HG02763 (cell line): ENCODE measurements around the gene NSUN6.

Source experiments
- ATAC-seq: cut with Tn5 transposase; IDR thresholded peaks from one replicate; pipeline ENCODE4 v1.9.1; 2021; ENCODE audit warnings: mild to moderate bottlenecking, moderate library complexity; ENCODE audit not compliant: unreplicated experiment

NSUN6 gene

GRCh38 chr10:18565006-18565405, 86.4 kb downstream of the NSUN6 start:
- ATAC-seq, result no peak

GRCh38 chr10:18563003-18563726, 88.2 kb downstream of the NSUN6 start:
- no peak for ATAC-seq

DNA sequence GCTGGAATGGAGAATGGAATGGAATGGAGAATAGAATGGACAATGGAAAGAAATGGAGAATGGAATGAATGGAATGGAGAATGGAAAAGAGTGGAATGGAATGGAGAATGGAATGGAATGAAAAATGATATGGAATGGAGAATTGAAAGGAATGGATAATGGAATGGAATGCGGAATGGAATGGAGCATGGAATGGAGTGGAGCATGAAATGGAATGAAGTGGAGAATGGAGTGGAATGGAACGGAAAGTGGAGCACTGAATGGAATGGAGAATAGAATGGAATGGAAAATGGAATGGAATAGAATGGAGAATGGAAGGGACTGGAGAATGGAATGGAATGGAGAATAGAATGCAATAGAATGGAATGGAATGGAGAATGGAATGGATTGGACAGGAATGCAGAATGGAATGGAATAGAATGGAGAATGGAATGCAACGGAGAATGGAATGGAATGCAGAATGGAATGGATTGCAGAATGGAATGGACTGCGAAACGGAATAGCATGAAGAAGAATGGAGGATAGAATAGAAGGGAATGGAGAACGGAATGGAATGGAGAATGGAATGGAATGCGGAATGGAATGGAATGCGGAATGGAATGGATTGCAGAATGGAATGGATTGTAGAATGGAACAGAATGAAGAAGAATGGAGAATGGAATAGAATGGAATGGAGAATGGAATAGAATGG, 89.4 kb downstream of the NSUN6 start:
- ATAC-seq, result no peak

DNA sequence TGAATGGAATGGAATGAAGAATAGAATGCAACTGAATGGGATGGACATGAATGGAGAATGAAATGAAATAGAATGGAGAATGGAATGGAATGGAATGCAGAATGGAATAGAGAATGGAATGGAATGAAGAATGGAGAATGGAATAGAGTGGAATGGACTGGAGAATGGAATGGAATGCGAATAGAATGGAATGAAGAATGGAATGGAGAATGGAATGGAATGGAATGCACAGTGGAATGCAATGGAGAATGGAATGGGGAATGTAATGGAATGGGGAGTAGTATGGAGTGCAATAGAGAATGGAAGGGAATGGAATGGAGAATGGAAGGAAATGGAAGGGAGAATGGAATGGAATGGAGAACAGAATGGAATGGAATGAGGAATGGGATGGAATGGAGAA, 93.4 kb downstream of the NSUN6 start:
- ATAC-seq, result no peak

DNA sequence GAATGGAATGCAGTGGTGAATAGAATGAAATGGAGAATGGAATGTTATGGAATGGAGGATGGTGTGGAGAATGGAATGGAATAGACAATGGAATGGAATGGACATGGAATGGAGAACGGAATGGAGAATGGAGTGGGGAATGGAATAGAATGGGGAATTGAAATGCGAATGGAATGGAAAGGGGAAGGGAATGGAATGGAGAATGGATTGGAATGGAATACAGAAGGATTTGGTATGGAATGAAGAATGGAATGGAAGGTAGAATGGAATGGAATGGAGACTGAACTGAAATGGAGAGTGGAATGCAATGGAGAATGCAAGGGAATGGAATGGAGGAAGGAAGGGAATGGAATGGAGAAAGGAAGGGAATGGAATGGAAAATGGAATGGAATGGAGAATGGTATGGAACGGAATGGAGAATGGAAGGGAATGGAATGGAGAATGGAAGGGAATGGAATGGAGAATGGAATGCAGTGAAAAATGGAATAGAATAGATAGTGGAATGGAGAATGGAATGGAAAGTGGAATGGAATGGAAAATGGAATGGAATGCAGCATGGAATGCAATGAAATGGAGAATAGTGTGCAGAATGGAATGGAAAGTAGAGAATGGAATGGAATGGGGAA, 94.8 kb downstream of the NSUN6 start:
- ATAC-seq, result no peak

DNA sequence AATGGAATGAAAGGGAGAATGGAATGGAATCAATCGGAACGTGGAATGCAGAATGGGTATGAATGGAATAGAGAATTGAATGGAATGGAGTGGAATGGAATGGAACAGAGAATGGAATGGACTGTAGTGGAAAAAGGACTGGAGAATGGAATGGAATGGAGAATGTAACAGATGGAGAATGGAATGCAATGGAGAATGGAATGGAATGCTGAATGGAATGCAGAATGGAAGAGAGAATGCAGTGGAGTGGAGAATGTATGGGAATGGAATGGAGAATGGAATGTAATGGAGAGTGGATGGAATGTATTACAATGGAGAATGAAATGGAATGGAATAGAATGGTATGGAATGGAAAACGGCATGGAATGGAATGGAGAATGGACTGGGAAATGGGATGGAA, 96.9 kb downstream of the NSUN6 start:
- no peak for ATAC-seq

DNA sequence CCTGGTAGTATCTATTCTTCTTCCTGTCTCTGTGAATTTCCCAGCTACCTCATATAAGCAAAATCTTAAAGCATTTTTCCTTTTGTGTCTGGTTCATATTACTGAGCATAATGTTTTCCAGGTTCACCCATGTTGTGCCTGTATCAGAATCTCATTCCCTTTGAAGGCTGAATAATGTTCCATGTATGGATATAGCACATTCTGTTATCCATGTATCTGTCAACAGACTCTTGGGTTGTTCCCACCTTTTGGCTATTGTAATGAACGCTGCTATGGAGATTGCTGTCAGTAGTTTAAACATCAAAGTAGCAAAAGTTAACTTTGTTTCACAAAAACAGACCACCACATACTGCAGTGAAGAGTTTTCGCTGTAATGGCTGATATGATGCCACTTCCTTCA, 99.9 kb downstream of the NSUN6 start:
- ATAC-seq, result no peak

DNA sequence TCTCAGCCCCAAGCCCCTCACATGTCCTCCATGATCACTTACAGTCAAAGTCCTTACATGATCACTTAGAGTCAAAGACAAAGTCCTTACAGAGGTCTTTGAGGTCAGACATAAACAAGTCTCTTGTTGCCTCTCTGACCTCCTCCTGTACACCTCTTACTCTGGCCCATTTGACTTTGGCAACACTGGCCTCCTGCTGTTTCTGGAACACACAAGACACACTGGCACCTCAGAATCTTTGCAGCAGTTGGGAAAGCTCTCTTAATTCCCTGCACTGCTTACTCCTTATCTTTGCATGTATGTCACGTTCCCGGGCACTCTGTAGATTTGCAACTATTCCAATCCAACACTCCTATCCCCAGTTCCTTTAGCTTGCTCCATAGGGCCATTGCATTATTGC, 102.3 kb downstream of the NSUN6 start:
- ATAC-seq, result no peak

DNA sequence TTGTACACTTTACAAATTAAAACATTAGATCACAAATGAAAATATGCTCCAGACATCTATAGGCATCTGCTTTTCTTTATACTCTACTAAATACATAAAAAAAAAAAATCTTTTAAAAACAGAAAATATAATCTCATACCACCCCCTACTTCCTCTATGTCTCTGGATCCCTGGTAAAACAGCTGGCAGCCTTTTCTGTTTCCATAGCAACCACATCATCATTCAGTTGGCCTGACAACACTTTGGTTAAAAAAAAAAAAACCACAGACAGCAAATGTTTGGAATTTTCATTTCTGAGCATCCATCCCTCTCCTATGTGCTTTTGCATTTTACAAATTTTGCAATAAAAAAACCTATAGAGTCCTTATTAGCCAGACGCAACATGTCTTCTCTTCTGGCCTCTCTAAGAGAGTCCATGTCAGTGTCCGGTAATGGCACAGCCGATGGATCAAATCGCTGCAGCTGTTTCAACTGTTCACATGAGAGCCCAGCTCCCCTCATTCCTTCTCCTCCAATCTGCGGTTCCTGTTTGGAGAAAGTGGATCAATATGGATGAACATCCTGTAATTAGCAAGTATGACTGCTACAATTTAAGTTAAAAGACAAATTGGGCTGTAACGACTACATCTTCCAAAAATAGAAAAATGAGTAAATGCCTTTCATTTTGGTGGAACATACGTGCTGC, 105.6 kb downstream of the NSUN6 start:
- no peak for ATAC-seq

- ATAC-seq, result no peak
These were observed 108.6 kb downstream of the NSUN6 start for GRCh38 chr10:18542832-18543231.

DNA sequence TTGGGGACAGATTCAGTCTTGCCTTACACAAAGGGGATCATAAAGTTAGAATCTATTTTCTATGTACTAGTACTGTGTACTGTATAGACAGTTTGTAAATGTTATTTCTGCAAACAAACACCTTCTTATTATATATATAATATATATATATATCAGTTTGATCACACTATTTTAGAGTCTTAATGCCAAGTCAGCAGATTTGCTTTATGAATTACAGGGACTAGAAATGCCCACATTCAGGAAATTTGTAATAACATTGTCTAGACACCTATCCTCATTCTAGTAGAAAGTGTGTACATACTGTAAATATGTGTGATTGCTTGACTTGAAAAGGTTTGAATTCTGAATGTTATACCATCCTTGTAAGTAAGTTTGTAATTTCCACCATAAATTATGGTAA, 111.2 kb downstream of the NSUN6 start:
- no peak for ATAC-seq

GRCh38 chr10:18539335-18539734, 112.1 kb downstream of the NSUN6 start:
- no peak for ATAC-seq

DNA sequence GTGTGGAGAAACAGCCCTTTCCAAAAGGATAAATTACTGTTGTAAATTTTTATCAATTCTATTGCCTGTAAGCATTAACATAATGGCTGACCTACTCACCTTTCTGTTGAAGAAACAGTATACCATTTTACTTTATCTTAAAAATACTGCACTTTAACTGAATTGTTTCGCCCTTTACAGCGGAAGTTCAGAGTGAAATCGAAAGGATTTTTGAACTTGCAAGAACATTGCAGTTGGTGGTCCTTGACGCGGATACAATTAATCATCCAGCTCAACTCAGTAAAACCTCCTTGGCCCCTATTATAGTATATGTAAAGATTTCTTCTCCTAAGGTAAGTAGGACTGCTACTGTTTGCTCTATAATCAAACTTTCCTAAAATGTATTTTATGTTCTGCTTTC, 117.5 kb downstream of the NSUN6 start:
- ATAC-seq, result no peak

DNA sequence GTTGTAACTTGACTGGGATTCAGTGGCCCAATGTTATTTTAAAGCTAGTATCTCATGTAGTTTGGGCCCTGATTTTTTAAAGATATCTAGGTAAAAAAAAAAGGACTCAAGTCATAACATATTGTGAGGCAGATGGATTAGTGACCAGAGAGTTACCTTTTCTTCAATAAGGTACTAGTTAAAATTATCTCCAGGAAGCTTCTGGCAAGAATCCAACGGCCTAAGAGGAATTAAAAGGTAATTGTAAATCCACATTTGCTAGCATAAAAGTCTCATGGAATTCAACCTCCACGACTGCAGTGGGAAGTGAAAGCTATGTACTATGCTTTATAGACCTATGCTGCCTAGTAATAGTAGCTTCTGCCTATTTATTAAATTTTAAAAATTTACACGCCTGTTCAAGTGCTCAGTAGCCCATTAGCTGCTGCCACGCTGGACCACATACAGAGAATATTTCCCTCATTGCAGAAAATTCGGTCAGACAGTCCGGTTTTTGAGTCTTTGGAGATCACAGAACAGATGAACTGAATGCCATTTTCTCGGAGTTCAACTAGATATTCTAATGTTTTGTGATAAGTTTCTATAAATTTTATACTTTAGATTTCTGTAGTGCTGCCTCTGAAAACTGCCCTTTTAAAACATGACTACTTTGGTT, 118.4 kb downstream of the NSUN6 start:
- ATAC-seq, result no peak

DNA sequence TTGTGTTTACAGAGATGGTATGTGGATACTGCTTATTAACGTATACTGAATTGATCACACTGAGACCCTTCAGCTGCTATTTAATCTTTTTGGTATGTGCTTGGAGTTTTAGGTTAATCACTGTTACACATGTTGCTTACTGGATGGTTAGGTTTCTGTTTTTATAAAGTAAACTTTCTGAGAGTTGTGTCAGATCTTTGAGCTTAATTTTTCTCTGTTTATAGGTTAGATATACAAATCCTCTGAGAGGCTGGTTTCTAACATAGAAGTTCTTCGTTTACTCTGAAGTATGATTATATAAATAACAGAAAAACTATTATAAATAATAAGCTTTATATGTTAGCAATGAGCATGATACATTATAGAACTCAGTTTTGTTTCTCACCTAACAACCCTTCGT, 123.1 kb downstream of the NSUN6 start:
- ATAC-seq, result no peak

GRCh38 chr10:18527687-18528086, 123.7 kb downstream of the NSUN6 start:
- no peak for ATAC-seq

- ATAC-seq, result no peak
These were observed 127.5 kb downstream of the NSUN6 start for GRCh38 chr10:18523858-18524257.

DNA sequence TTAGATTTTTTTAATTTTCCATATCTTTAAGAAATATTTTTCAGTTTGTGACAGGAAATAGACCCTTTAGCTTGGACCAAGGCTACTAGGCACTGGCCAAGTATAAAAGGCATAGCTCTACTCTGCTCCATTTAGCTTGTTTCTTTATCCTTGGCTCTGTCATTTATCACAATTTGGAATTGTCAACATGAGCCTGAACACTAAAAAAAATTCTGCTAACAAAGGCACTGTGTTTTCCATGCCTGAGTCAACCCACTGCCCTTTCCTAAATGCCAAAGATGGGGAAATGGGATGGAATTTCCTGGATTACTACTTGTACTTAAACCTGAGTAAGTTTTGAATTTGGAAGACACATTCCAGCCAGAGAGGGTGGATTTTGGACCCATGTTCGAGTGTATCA, 128.4 kb downstream of the NSUN6 start:
- no peak for ATAC-seq

DNA sequence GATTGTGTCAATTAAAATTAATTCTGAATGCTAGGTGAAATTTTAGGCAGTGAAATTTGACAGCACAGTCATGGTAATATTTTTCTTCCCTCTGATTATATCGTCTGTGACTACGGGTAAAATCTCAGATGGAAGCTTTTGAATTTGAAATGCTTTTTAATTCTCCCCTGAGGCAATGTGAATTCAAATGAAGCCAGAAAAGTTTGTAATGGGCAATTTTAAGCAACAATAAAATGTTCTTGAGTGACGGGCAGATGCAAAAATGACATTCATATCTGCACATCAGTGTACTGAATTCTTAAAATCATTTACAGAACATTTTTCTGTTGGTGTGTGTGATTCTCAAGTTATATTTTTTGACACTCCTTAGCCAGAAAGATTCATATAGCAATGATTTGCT, 134.5 kb downstream of the NSUN6 start:
- ATAC-seq, result no peak

GRCh38 chr10:18514537-18514936, 136.8 kb downstream of the NSUN6 start:
- ATAC-seq, result no peak

- no peak for ATAC-seq
These were observed 142.8 kb downstream of the NSUN6 start for GRCh38 chr10:18508587-18508986.
